ENCODE results near the gene MSI2. TPM values are rescaled to one million over a fixed set of nuclear protein-coding genes. Genes with fewer than 3 reads are reported as not detected.

The MSI2 gene
- total and polyA plus RNA-seq, 2 donors (not counting 3 experiments of a cell fraction or from before 2014, with no cell fraction given), result 20.9 to 59.3 TPM

DNA sequence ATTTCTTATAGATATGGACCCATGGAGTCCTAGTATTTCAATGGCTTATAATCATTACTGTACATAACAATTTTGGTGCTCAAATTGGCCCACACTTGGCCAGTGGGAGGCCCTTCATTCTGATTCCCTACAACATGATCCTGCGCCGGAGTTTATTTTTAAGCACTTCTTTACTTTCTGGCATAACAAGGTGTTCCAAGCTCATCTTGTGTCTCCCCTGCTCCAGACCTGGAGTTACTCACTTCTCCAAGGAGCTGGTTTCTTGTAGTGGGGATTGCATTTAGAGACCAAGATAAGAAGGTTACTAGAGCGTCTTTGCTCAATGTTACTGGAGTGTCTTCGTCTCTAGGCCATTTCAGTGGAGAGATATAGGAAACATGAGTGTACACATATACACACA, 87.9 kb downstream of the MSI2 start:
- dilution Hi-C loops (cut with MboI; ENCODE audit: extremely low pct_ligation_motif_present, low sequenced_read_pairs) (no loop called here), intact Hi-C loops (cut with micrococcal nuclease) (no loop called here)
- no TSS peak for BruUV-seq (replicated peaks)
- Histone ChIP-seq H3K4me2 (ENCODE audit: insufficient read depth, low read length) (no peak overlapping the region), H3K79me2 (ENCODE audit: control insufficient read depth, insufficient read depth, low read length) (no peaks in the 10 kb centered on the region), H3K9me3 (replicated peaks; ENCODE audit: control insufficient read depth, insufficient read depth, low read length) (no peaks in the 10 kb centered on the region), H4K20me1 (replicated peaks; ENCODE audit: control insufficient read depth, extremely low read depth, insufficient read depth, low read length) (no peaks in the 10 kb centered on the region), H3K27me3 (ENCODE audit: control insufficient read depth in 2 of 2, insufficient read depth in 2 of 2, low read length in 2 of 2) (no peaks in the 10 kb centered on the region), H2AFZ (ENCODE audit: low read depth, low read length) (no peak overlapping the region), H3K36me3 (ENCODE audit: control insufficient read depth in 2 of 2, extremely low read depth in 1 of 2, insufficient read depth in 2 of 2, low read length in 2 of 2) (no peaks in the 10 kb centered on the region), H3K4me1 (ENCODE audit: control insufficient read depth, extremely low read depth, insufficient read depth, low read length) (no peaks in the 10 kb centered on the region), H3K9me1 (replicated peaks; ENCODE audit: control insufficient read depth, extremely low read depth, insufficient read depth, low read length) (no peaks in the 10 kb centered on the region), H3K27ac (ENCODE audit: insufficient read depth, low read depth, low read length) (no peak overlapping the region), H3K4me3 (replicated peaks in 1 of 3; ENCODE audit: insufficient read depth in 1 of 3, low read depth in 1 of 3, low read length in 3 of 3) (no peak overlapping the region), H3K9ac (replicated peaks; ENCODE audit: extremely low read depth, insufficient read depth, low read length) (no peak overlapping the region)
- TF ChIP-seq CTCF (IDR thresholded peaks at IDR 0.05; ENCODE audit: extremely low read depth in 1 of 2, insufficient read depth in 1 of 2, low read depth in 1 of 2, low read length in 2 of 2) (no peak), POLR2A (IDR thresholded peaks at IDR 0.05; ENCODE audit: low read depth, low read length) (no peak), EZH2 (IDR thresholded peaks at IDR 0.05; ENCODE audit: borderline replicate concordance, low read depth, low read length, severe bottlenecking) (no peak)
- TF ChIP-seq, protein P1, sequence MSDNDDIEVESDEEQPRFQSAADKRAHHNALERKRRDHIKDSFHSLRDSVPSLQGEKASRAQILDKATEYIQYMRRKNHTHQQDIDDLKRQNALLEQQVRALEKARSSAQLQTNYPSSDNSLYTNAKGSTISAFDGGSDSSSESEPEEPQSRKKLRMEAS (IDR thresholded peaks at IDR 0.05; ENCODE audit: insufficient read depth, insufficient read length), result no peak
- FAIRE-seq (no peak), DNase-seq (ENCODE audit: low read depth, low spot score) (no peak)
- ChIA-PET CTCF (no interaction called here), POLR2A (no interaction called here)

- H3K9me1 ChIP-seq (replicated peaks; ENCODE audit: control insufficient read depth, extremely low read depth, insufficient read depth, low read length), result no peaks in the 10 kb centered on the region
- ChIA-PET CTCF (no interaction called here), POLR2A (no interaction called here)
- H3K4me1 ChIP-seq (ENCODE audit: control insufficient read depth, extremely low read depth, insufficient read depth, low read length), result no peaks in the 10 kb centered on the region
- no peak overlapping the region for H3K4me2 ChIP-seq (ENCODE audit: insufficient read depth, low read length)
- no peak overlapping the region for H3K27ac ChIP-seq (ENCODE audit: insufficient read depth, low read depth, low read length)
- DNase-seq (ENCODE audit: low read depth, low spot score), result no peak
- FAIRE-seq, result no peak
- no peak overlapping the region for H2AFZ ChIP-seq (ENCODE audit: low read depth, low read length)
- intact Hi-C loops (cut with micrococcal nuclease), result no loop called here
- no TSS peak for BruUV-seq (replicated peaks)
- H3K4me3 ChIP-seq (replicated peaks in 1 of 3; ENCODE audit: insufficient read depth in 1 of 3, low read depth in 1 of 3, low read length in 3 of 3), result no peak overlapping the region
- H3K79me2 ChIP-seq (ENCODE audit: control insufficient read depth, insufficient read depth, low read length), result no peaks in the 10 kb centered on the region
- H3K36me3 ChIP-seq (ENCODE audit: control insufficient read depth in 2 of 2, extremely low read depth in 1 of 2, insufficient read depth in 2 of 2, low read length in 2 of 2), result no peaks in the 10 kb centered on the region
- no peak overlapping the region for H3K9ac ChIP-seq (replicated peaks; ENCODE audit: extremely low read depth, insufficient read depth, low read length)
- H4K20me1 ChIP-seq (replicated peaks; ENCODE audit: control insufficient read depth, extremely low read depth, insufficient read depth, low read length), result no peaks in the 10 kb centered on the region
- TF ChIP-seq EZH2 (IDR thresholded peaks at IDR 0.05; ENCODE audit: borderline replicate concordance, low read depth, low read length, severe bottlenecking) (no peak), CTCF (IDR thresholded peaks at IDR 0.05; ENCODE audit: extremely low read depth in 1 of 2, insufficient read depth in 1 of 2, low read depth in 1 of 2, low read length in 2 of 2) (no peak), JUN (IDR thresholded peaks at IDR 0.05; ENCODE audit: borderline replicate concordance, insufficient read depth, insufficient read length, low read depth) (no peak), FOS (IDR thresholded peaks at IDR 0.05; ENCODE audit: borderline replicate concordance, insufficient read depth, low read length) (no peak), GATA2 (IDR thresholded peaks at IDR 0.05; ENCODE audit: insufficient read depth, insufficient read length, low read depth, low read length) (no peak), POLR2AphosphoS5 (IDR thresholded peaks at IDR 0.05; ENCODE audit: insufficient read depth, low read depth, low read length) (no peak), MYC (IDR thresholded peaks at IDR 0.05; ENCODE audit: low read depth, low read length) (no peak), POLR2A (IDR thresholded peaks at IDR 0.05; ENCODE audit: low read depth, low read length) (no peak)
- TF ChIP-seq, protein P1 (IDR thresholded peaks at IDR 0.05; ENCODE audit: insufficient read depth, insufficient read length), result no peak
- dilution Hi-C loops (cut with MboI; ENCODE audit: extremely low pct_ligation_motif_present, low sequenced_read_pairs), result no loop called here
- no peaks in the 10 kb centered on the region for H3K9me3 ChIP-seq (replicated peaks; ENCODE audit: control insufficient read depth, insufficient read depth, low read length)
- H3K27me3 ChIP-seq (ENCODE audit: control insufficient read depth in 2 of 2, insufficient read depth in 2 of 2, low read length in 2 of 2), result no peaks in the 10 kb centered on the region
These were observed 93.4 kb downstream of the MSI2 start for GRCh38 chr17:57349541-57350247.

Data from endothelial cell of umbilical vein (primary cell).